Measurements from ENCODE around the gene CRYZL1.
"Not testable (repeated sequence)": the region's sequence is repeated elsewhere in the genome, so short reads cannot be mapped to it uniquely, and the experiment has no call there.

The CRYZL1 gene

GRCh38 chr21:33640697-33641351, 717 bp downstream of the CRYZL1 start:
- no peak overlapping the region for H2BK120ac ChIP-seq (ENCODE audit: low read depth, low read length)
- peaks cover 0 to 22% of the 10 kb centered on the region in 2 donors for H3K36me3 ChIP-seq (replicated peaks in 1 of 2; ENCODE audit: control insufficient read depth in 2 of 2, insufficient read depth in 2 of 2, low read length in 2 of 2)
- no peak overlapping the region for H2BK5ac ChIP-seq (ENCODE audit: low read length)
- H3K4me3 ChIP-seq (ENCODE audit: low read length in 2 of 2) = peak overlapping the region; percentile 75 to 86
- no peak overlapping the region for H2AK5ac ChIP-seq (ENCODE audit: low read depth, low read length)
- no peak overlapping the region for H4K8ac ChIP-seq (ENCODE audit: low read depth, low read length)
- no peak overlapping the region for H3K14ac ChIP-seq (ENCODE audit: low read length)
- no peak overlapping the region for H3K9ac ChIP-seq (ENCODE audit: low read depth, low read length, poor library complexity)
- no peak for DNase-seq (ENCODE audit: low spot score)
- H4K91ac ChIP-seq (ENCODE audit: low read depth, low read length, poor library complexity) = no peak overlapping the region
- H3K27ac ChIP-seq (replicated peaks; ENCODE audit: low read length) = peak overlapping the region; percentile 45
- no peak overlapping the region for H3K4ac ChIP-seq (ENCODE audit: low read length)
- no peaks in the 10 kb centered on the region for H3K79me1 ChIP-seq (ENCODE audit: low read depth, low read length)
- H3K27me3 ChIP-seq (ENCODE audit: control insufficient read depth in 3 of 3, insufficient read depth in 3 of 3, low read depth in 1 of 3, low read length in 3 of 3) = no peaks in the 10 kb centered on the region
- H3K4me2 ChIP-seq (ENCODE audit: insufficient read depth, low read length, poor library complexity, severe bottlenecking) = peak overlapping the region; percentile 67
- H2AFZ ChIP-seq (ENCODE audit: low read length) = peak overlapping the region; percentile 86
- H2BK12ac ChIP-seq (ENCODE audit: low read length) = no peak overlapping the region
- 100% methylated on average over 3 of the region's 18 CpGs; no CpG with 5 or more reads in 1 of the 2 donors for WGBS, 2 donors (ENCODE audit: extremely low coverage in 2 of 2, insufficient read length in 2 of 2, insufficient replicate concordance in 1 of 2)
- no peak overlapping the region for H3K18ac ChIP-seq (ENCODE audit: low read length)
- no peaks in the 10 kb centered on the region for H3K4me1 ChIP-seq (ENCODE audit: control insufficient read depth in 2 of 2, insufficient read depth in 1 of 2, low read depth in 1 of 2, low read length in 2 of 2)
- H2BK15ac ChIP-seq (ENCODE audit: low read length) = no peak overlapping the region
- peaks cover 0 to 8% of the 10 kb centered on the region in 2 donors for H3K9me3 ChIP-seq (replicated peaks in 1 of 2; ENCODE audit: control insufficient read depth in 2 of 2, insufficient read depth in 1 of 2, low read depth in 1 of 2, low read length in 2 of 2)
- no peak overlapping the region for H3K23ac ChIP-seq (ENCODE audit: low read depth, low read length, poor library complexity)

GRCh38 chr21:33634254-33634653, 7.3 kb downstream of the CRYZL1 start:
- Histone ChIP-seq H3K4me2 (ENCODE audit: insufficient read depth, low read length, poor library complexity, severe bottlenecking) (no peak overlapping the region), H2BK15ac (ENCODE audit: low read length) (no peak overlapping the region), H3K9ac (ENCODE audit: low read depth, low read length, poor library complexity) (no peak overlapping the region), H2BK120ac (ENCODE audit: low read depth, low read length) (no peak overlapping the region), H2AFZ (ENCODE audit: low read length) (no peak overlapping the region), H2BK12ac (ENCODE audit: low read length) (no peak overlapping the region), H3K18ac (ENCODE audit: low read length) (no peak overlapping the region), H3K4me3 (ENCODE audit: low read length in 2 of 2) (no peak overlapping the region), H3K9me3 (replicated peaks in 1 of 2; ENCODE audit: control insufficient read depth in 2 of 2, insufficient read depth in 1 of 2, low read depth in 1 of 2, low read length in 2 of 2) (peaks cover 0 to 16% of the 10 kb centered on the region in 2 donors), H3K4ac (ENCODE audit: low read length) (no peak overlapping the region), H3K36me3 (replicated peaks in 1 of 2; ENCODE audit: control insufficient read depth in 2 of 2, insufficient read depth in 2 of 2, low read length in 2 of 2) (peaks cover 0 to 64% of the 10 kb centered on the region in 2 donors), H3K27ac (replicated peaks; ENCODE audit: low read length) (no peak overlapping the region), H4K91ac (ENCODE audit: low read depth, low read length, poor library complexity) (no peak overlapping the region), H3K4me1 (ENCODE audit: control insufficient read depth in 2 of 2, insufficient read depth in 1 of 2, low read depth in 1 of 2, low read length in 2 of 2) (no peaks in the 10 kb centered on the region), H2BK5ac (ENCODE audit: low read length) (no peak overlapping the region), H3K23ac (ENCODE audit: low read depth, low read length, poor library complexity) (no peak overlapping the region), H3K27me3 (ENCODE audit: control insufficient read depth in 3 of 3, insufficient read depth in 3 of 3, low read depth in 1 of 3, low read length in 3 of 3) (no peaks in the 10 kb centered on the region), H4K8ac (ENCODE audit: low read depth, low read length) (no peak overlapping the region), H3K79me1 (ENCODE audit: low read depth, low read length) (no peaks in the 10 kb centered on the region), H2AK5ac (ENCODE audit: low read depth, low read length) (no peak overlapping the region), H3K14ac (ENCODE audit: low read length) (no peak overlapping the region)
- DNase-seq (ENCODE audit: low spot score) = no peak
- WGBS, 2 donors (ENCODE audit: extremely low coverage in 2 of 2, insufficient read length in 2 of 2, insufficient replicate concordance in 1 of 2) = no CpG with 5 or more reads among the region's 2 CpGs

GRCh38 chr21:33626151-33626550, 15.4 kb downstream of the CRYZL1 start:
- not testable (repeated sequence) for H2BK12ac ChIP-seq (ENCODE audit: low read length); H2BK120ac ChIP-seq (ENCODE audit: low read depth, low read length); H3K14ac ChIP-seq (ENCODE audit: low read length); H3K27me3 ChIP-seq (ENCODE audit: control insufficient read depth in 3 of 3, insufficient read depth in 3 of 3, low read depth in 1 of 3, low read length in 3 of 3); H2BK5ac ChIP-seq (ENCODE audit: low read length); H3K4me3 ChIP-seq (ENCODE audit: low read length in 2 of 2); H2AFZ ChIP-seq (ENCODE audit: low read length); H2AK5ac ChIP-seq (ENCODE audit: low read depth, low read length); H3K23ac ChIP-seq (ENCODE audit: low read depth, low read length, poor library complexity); H3K4me2 ChIP-seq (ENCODE audit: insufficient read depth, low read length, poor library complexity, severe bottlenecking); H3K4me1 ChIP-seq (ENCODE audit: control insufficient read depth in 2 of 2, insufficient read depth in 1 of 2, low read depth in 1 of 2, low read length in 2 of 2); H3K9me3 ChIP-seq (replicated peaks in 1 of 2; ENCODE audit: control insufficient read depth in 2 of 2, insufficient read depth in 1 of 2, low read depth in 1 of 2, low read length in 2 of 2); H4K8ac ChIP-seq (ENCODE audit: low read depth, low read length); H3K9ac ChIP-seq (ENCODE audit: low read depth, low read length, poor library complexity); H4K91ac ChIP-seq (ENCODE audit: low read depth, low read length, poor library complexity); H3K79me1 ChIP-seq (ENCODE audit: low read depth, low read length); H3K4ac ChIP-seq (ENCODE audit: low read length); H3K18ac ChIP-seq (ENCODE audit: low read length); H2BK15ac ChIP-seq (ENCODE audit: low read length); DNase-seq (ENCODE audit: low spot score); H3K27ac ChIP-seq (replicated peaks; ENCODE audit: low read length)
- no CpG with 5 or more reads among the region's 7 CpGs for WGBS, 2 donors (ENCODE audit: extremely low coverage in 2 of 2, insufficient read length in 2 of 2, insufficient replicate concordance in 1 of 2)
- H3K36me3 ChIP-seq (replicated peaks in 1 of 2; ENCODE audit: control insufficient read depth in 2 of 2, insufficient read depth in 2 of 2, low read length in 2 of 2) = peaks cover 2 to 80% of the 10 kb centered on the region in 2 donors

- no peak overlapping the region for H2BK5ac ChIP-seq (ENCODE audit: low read length)
- H3K9ac ChIP-seq (ENCODE audit: low read depth, low read length, poor library complexity) = no peak overlapping the region
- H3K14ac ChIP-seq (ENCODE audit: low read length) = no peak overlapping the region
- H3K9me3 ChIP-seq (replicated peaks in 1 of 2; ENCODE audit: control insufficient read depth in 2 of 2, insufficient read depth in 1 of 2, low read depth in 1 of 2, low read length in 2 of 2) = peaks cover 0 to 1% of the 10 kb centered on the region in 2 donors
- H2BK12ac ChIP-seq (ENCODE audit: low read length) = no peak overlapping the region
- H3K4ac ChIP-seq (ENCODE audit: low read length) = no peak overlapping the region
- H3K4me3 ChIP-seq (ENCODE audit: low read length in 2 of 2) = no peak overlapping the region
- no peak overlapping the region for H2BK120ac ChIP-seq (ENCODE audit: low read depth, low read length)
- no peak overlapping the region for H3K23ac ChIP-seq (ENCODE audit: low read depth, low read length, poor library complexity)
- peaks cover 3 to 73% of the 10 kb centered on the region in 2 donors for H3K36me3 ChIP-seq (replicated peaks in 1 of 2; ENCODE audit: control insufficient read depth in 2 of 2, insufficient read depth in 2 of 2, low read length in 2 of 2)
- H3K4me1 ChIP-seq (ENCODE audit: control insufficient read depth in 2 of 2, insufficient read depth in 1 of 2, low read depth in 1 of 2, low read length in 2 of 2) = peaks cover 4 to 7% of the 10 kb centered on the region in 2 donors
- no peaks in the 10 kb centered on the region for H3K27me3 ChIP-seq (ENCODE audit: control insufficient read depth in 3 of 3, insufficient read depth in 3 of 3, low read depth in 1 of 3, low read length in 3 of 3)
- no peak overlapping the region for H3K18ac ChIP-seq (ENCODE audit: low read length)
- no peak for DNase-seq (ENCODE audit: low spot score)
- H4K8ac ChIP-seq (ENCODE audit: low read depth, low read length) = no peak overlapping the region
- no peak overlapping the region for H3K27ac ChIP-seq (replicated peaks; ENCODE audit: low read length)
- no peak overlapping the region for H2AFZ ChIP-seq (ENCODE audit: low read length)
- H2BK15ac ChIP-seq (ENCODE audit: low read length) = no peak overlapping the region
- H3K4me2 ChIP-seq (ENCODE audit: insufficient read depth, low read length, poor library complexity, severe bottlenecking) = no peak overlapping the region
- H3K79me1 ChIP-seq (ENCODE audit: low read depth, low read length) = no peaks in the 10 kb centered on the region
- H4K91ac ChIP-seq (ENCODE audit: low read depth, low read length, poor library complexity) = no peak overlapping the region
- no peak overlapping the region for H2AK5ac ChIP-seq (ENCODE audit: low read depth, low read length)
These were observed 19.3 kb downstream of the CRYZL1 start for GRCh38 chr21:33622253-33622652.
